K562 (cell line): Measurements from ENCODE around the gene PAX8. TPM values are rescaled to one million over a fixed set of nuclear protein-coding genes. Genes with fewer than 3 reads are reported as not detected.

ENCODE experiments used
- ARID2 ChIP-seq: fragments of 450-650 bp; IDR thresholded peaks from 2 replicates; pipeline ENCODE4 v1.6.1; 2017; ENCODE audit warnings: antibody characterized with exemption, mild to moderate bottlenecking
- ELF2 ChIP-seq: fragments of 250-450 bp; sonication (Bioruptor Pico); IDR thresholded peaks from 2 replicates; pipeline ENCODE4 v1.5.0; 2021; ENCODE audit warnings: mild to moderate bottlenecking
- HOXB6 ChIP-seq: fragments of 250-450 bp; sonication (Bioruptor Pico); IDR thresholded peaks from 2 replicates; pipeline ENCODE4 v1.5.1; 2022; ENCODE audit warnings: mild to moderate bottlenecking, borderline replicate concordance
- ILK ChIP-seq: fragments of 450-650 bp; IDR thresholded peaks from 2 replicates; pipeline ENCODE4 v1.6.1; 2016; ENCODE audit warnings: missing genetic modification characterization, low read depth, mild to moderate bottlenecking, missing compliant biosample characterization, moderate library complexity, borderline replicate concordance
- MCM5 ChIP-seq: fragments of 450-650 bp; IDR thresholded peaks from 2 replicates; pipeline ENCODE4 v1.6.1; 2016; ENCODE audit warnings: low read depth
- POLR2B ChIP-seq: fragments of 450-650 bp; IDR thresholded peaks from 2 replicates; pipeline ENCODE4 v1.6.1; 2018; ENCODE audit warnings: low read depth; ENCODE audit not compliant: partially characterized antibody
- POLR3A ChIP-seq: IDR thresholded peaks from 2 replicates; pipeline ENCODE4 v1.6.1; 2011; ENCODE audit warnings: borderline replicate concordance, mild to moderate bottlenecking, moderate library complexity; ENCODE audit not compliant: insufficient read length, insufficient read depth; ENCODE audit errors: extremely low read depth
- RBBP5 ChIP-seq: fragments of 200-600 bp; sonication (generic); IDR thresholded peaks from 2 replicates; pipeline ENCODE4 v1.6.1; 2012; ENCODE audit warnings: borderline replicate concordance, mild to moderate bottlenecking, low read length, control low read depth, inconsistent platforms; ENCODE audit not compliant: insufficient read depth, poor library complexity, severe bottlenecking
- RBM15 ChIP-seq: fragments of 200-400 bp; formaldehyde crosslinking; IDR thresholded peaks from 2 replicates; pipeline ENCODE4 v1.6.1; 2018; ENCODE audit warnings: mild to moderate bottlenecking, low read length, moderate library complexity; ENCODE audit not compliant: insufficient read depth
- SREBF2 ChIP-seq: sonication (generic); formaldehyde crosslinking; IDR thresholded peaks from 2 replicates; pipeline ENCODE4 v1.4.0; 2020; ENCODE audit warnings: mild to moderate bottlenecking, missing genetic modification reagents
- TSC22D4 ChIP-seq: fragments of 450-650 bp; IDR thresholded peaks from 2 replicates; pipeline ENCODE4 v1.6.1; 2016; ENCODE audit warnings: missing genetic modification characterization, missing biosample characterization, control low read depth
- ZBED1 ChIP-seq: IDR thresholded peaks from 2 replicates; pipeline ENCODE4 v1.6.1; 2014
- polyA plus RNA-seq, 8 experiments: library from polyadenylated mRNA; depleted of rRNA in 4 of 8; stranded (reverse) in 5 of 8; unstranded in 3 of 8; fragments of >200 nt; fragmentation: Nextera tagmentation in 2 of 8; fragmentation: Illumina TruSeq in 1 of 8; extraction: Ambion mirVana in 2 of 8; extraction: Trizol in 1 of 8; gene quantifications; 2 replicates each; pipeline versions ENCODE4 v1.2.1 to v1.2.3, GENCODE V29; 2011 to 2014; ENCODE audit warnings: inconsistent platforms in 1 of 8, missing spikeins in 1 of 8
- total RNA-seq, 7 experiments: library from RNA; depleted of rRNA in 6 of 7; stranded (reverse); fragments of >200 nt in 6 of 7; fragmentation: Illumina TruSeq in 2 of 7; extraction: Trizol in 2 of 7; gene quantifications; 2 replicates each; pipeline versions ENCODE4 v1.2.1 to v1.2.3, GENCODE V29; 2011 to 2021; ENCODE audit warnings: low replicate concordance in 1 of 7
- TF ChIP-seq, protein P1 (sequence below): fragments of 250-450 bp; sonication (Bioruptor Pico); IDR thresholded peaks from 2 replicates; pipeline ENCODE4 v1.4.0; 2020
- TF ChIP-seq, protein P2 (sequence below): sonication (generic); formaldehyde crosslinking; IDR thresholded peaks from 2 replicates; pipeline ENCODE4 v1.8.0; 2023; ENCODE audit warnings: mild to moderate bottlenecking, missing genetic modification reagents
- TF ChIP-seq, protein P3 (sequence below): sonication (generic); formaldehyde crosslinking; IDR thresholded peaks from 2 replicates; pipeline ENCODE4 v1.8.0; 2022; ENCODE audit warnings: mild to moderate bottlenecking, low read depth, missing genetic modification reagents
- TF ChIP-seq, protein P4 (sequence below): sonication (generic); formaldehyde crosslinking; IDR thresholded peaks from 2 replicates; pipeline ENCODE4 v1.8.0; 2022; ENCODE audit warnings: missing genetic modification reagents, mild to moderate bottlenecking, moderate library complexity, borderline replicate concordance

PAX8 gene
- total and polyA plus RNA-seq, 9 of the 15 experiments (the other 6 are each of a cell fraction or from before 2014, with no cell fraction given), result 0.13 to 2.1 (median 0.51) TPM

DNA sequence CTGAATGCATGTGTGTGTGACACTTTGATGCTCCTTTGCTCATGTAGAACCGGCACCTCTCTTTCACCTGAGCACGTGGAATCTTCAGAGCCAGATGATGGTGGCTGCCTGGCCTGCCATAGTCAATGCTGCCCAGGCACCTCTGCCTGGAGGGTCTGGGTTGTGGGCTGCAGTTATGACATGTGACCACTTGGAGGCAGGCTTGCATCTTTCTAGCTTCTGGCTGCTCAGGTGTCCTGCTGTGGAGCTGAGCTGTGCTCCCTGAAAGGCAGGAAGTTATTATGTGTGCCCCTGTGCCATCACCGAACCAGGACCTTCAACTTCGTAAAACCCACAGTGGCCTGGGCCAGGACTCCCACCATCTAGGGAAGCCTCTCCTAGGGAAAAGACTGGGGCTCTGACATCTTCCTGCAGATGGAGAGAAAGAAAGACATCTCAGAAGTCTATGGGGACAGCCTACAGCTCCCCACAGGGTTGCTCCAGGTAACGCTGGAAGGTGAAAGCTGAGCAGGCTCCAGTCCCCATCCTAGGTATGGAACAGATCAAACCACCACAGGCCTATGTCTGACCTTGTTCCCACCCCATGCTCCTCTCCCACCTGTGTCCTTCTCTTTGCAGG lies 74.7 kb downstream of the PAX8 start (continued):
- TF ChIP-seq, protein P1, sequence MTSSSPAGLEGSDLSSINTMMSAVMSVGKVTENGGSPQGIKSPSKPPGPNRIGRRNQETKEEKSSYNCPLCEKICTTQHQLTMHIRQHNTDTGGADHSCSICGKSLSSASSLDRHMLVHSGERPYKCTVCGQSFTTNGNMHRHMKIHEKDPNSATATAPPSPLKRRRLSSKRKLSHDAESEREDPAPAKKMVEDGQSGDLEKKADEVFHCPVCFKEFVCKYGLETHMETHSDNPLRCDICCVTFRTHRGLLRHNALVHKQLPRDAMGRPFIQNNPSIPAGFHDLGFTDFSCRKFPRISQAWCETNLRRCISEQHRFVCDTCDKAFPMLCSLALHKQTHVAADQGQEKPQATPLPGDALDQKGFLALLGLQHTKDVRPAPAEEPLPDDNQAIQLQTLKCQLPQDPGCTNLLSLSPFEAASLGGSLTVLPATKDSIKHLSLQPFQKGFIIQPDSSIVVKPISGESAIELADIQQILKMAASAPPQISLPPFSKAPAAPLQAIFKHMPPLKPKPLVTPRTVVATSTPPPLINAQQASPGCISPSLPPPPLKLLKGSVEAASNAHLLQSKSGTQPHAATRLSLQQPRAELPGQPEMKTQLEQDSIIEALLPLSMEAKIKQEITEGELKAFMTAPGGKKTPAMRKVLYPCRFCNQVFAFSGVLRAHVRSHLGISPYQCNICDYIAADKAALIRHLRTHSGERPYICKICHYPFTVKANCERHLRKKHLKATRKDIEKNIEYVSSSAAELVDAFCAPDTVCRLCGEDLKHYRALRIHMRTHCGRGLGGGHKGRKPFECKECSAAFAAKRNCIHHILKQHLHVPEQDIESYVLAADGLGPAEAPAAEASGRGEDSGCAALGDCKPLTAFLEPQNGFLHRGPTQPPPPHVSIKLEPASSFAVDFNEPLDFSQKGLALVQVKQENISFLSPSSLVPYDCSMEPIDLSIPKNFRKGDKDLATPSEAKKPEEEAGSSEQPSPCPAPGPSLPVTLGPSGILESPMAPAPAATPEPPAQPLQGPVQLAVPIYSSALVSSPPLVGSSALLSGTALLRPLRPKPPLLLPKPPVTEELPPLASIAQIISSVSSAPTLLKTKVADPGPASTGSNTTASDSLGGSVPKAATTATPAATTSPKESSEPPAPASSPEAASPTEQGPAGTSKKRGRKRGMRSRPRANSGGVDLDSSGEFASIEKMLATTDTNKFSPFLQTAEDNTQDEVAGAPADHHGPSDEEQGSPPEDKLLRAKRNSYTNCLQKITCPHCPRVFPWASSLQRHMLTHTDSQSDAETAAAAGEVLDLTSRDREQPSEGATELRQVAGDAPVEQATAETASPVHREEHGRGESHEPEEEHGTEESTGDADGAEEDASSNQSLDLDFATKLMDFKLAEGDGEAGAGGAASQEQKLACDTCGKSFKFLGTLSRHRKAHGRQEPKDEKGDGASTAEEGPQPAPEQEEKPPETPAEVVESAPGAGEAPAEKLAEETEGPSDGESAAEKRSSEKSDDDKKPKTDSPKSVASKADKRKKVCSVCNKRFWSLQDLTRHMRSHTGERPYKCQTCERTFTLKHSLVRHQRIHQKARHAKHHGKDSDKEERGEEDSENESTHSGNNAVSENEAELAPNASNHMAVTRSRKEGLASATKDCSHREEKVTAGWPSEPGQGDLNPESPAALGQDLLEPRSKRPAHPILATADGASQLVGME, result no peak
- TF ChIP-seq, protein P2, sequence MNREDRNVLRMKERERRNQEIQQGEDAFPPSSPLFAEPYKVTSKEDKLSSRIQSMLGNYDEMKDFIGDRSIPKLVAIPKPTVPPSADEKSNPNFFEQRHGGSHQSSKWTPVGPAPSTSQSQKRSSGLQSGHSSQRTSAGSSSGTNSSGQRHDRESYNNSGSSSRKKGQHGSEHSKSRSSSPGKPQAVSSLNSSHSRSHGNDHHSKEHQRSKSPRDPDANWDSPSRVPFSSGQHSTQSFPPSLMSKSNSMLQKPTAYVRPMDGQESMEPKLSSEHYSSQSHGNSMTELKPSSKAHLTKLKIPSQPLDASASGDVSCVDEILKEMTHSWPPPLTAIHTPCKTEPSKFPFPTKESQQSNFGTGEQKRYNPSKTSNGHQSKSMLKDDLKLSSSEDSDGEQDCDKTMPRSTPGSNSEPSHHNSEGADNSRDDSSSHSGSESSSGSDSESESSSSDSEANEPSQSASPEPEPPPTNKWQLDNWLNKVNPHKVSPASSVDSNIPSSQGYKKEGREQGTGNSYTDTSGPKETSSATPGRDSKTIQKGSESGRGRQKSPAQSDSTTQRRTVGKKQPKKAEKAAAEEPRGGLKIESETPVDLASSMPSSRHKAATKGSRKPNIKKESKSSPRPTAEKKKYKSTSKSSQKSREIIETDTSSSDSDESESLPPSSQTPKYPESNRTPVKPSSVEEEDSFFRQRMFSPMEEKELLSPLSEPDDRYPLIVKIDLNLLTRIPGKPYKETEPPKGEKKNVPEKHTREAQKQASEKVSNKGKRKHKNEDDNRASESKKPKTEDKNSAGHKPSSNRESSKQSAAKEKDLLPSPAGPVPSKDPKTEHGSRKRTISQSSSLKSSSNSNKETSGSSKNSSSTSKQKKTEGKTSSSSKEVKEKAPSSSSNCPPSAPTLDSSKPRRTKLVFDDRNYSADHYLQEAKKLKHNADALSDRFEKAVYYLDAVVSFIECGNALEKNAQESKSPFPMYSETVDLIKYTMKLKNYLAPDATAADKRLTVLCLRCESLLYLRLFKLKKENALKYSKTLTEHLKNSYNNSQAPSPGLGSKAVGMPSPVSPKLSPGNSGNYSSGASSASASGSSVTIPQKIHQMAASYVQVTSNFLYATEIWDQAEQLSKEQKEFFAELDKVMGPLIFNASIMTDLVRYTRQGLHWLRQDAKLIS, result no peak
- TF ChIP-seq RBBP5 (no peak), POLR2B (peak; percentile 36), ELF2 (CRISPR knock-in tag) (no peak), ILK (tag) (no peak), HOXB6 (CRISPR knock-in tag) (no peak), SREBF2 (no peak), ZBED1 (no peak), ARID2 (0 out of 2 replicates have a peak, but pooled peaks have one; percentile 49), TSC22D4 (no peak), MCM5 (no peak), POLR3A (no peak), RBM15 (no peak)
- TF ChIP-seq, protein P3, sequence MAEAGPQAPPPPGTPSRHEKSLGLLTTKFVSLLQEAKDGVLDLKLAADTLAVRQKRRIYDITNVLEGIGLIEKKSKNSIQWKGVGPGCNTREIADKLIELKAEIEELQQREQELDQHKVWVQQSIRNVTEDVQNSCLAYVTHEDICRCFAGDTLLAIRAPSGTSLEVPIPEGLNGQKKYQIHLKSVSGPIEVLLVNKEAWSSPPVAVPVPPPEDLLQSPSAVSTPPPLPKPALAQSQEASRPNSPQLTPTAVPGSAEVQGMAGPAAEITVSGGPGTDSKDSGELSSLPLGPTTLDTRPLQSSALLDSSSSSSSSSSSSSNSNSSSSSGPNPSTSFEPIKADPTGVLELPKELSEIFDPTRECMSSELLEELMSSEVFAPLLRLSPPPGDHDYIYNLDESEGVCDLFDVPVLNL (CRISPR knock-in tag), result no peak
- TF ChIP-seq, protein P4, sequence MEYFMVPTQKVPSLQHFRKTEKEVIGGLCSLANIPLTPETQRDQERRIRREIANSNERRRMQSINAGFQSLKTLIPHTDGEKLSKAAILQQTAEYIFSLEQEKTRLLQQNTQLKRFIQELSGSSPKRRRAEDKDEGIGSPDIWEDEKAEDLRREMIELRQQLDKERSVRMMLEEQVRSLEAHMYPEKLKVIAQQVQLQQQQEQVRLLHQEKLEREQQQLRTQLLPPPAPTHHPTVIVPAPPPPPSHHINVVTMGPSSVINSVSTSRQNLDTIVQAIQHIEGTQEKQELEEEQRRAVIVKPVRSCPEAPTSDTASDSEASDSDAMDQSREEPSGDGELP (CRISPR knock-in tag), result peak; percentile 51; the same call in 1 of the 2 replicates
